GM23338 (cell line): Measurements from ENCODE around the gene POLR3A. TPM values are rescaled to one million over a fixed set of nuclear protein-coding genes. Genes with fewer than 3 reads are reported as not detected.
A peak's percentile ranks its signal among the peaks of the same experiment; 100 is the strongest.

Experiments used
- ATAC-seq: fragments of 200-7000 bp; cut with Tn5 transposase; 3 replicates; pipeline ENCODE4 v1.9.1; 2020
- DNase-seq: peaks from one replicate; pipeline ENCODE4 v3.0.0-alpha.2; 2015; ENCODE audit warnings: low spot score
- H2AFZ ChIP-seq: fragments of 200-600 bp; sonication (generic); 2 replicates; pipeline ENCODE4 v1.8.0; 2016; ENCODE audit warnings: antibody characterized with exemption, mild to moderate bottlenecking, moderate library complexity
- H3F3A ChIP-seq: fragments of 200-600 bp; sonication (generic); replicated peaks from 2 replicates; pipeline ENCODE4 v1.8.0; 2017; ENCODE audit warnings: antibody characterized with exemption, mixed run types, low read depth
- H3K27ac ChIP-seq: fragments of 200-600 bp; sonication (generic); 2 replicates; pipeline ENCODE4 v1.6.1; 2016; ENCODE audit warnings: low read depth
- H3K27me3 ChIP-seq: fragments of 200-600 bp; sonication (generic); 2 replicates; pipeline ENCODE4 v1.8.0; 2016; ENCODE audit warnings: mild to moderate bottlenecking, mixed run types, moderate library complexity; ENCODE audit not compliant: insufficient read depth
- H3K36me3 ChIP-seq: fragments of 200-600 bp; sonication (generic); 2 replicates; pipeline ENCODE4 v1.8.0; 2016; ENCODE audit warnings: mild to moderate bottlenecking; ENCODE audit not compliant: insufficient read depth
- H3K4me1 ChIP-seq: fragments of 200-600 bp; sonication (generic); 2 replicates; pipeline ENCODE4 v1.8.0; 2016; ENCODE audit warnings: mild to moderate bottlenecking, moderate library complexity; ENCODE audit not compliant: insufficient read depth
- H3K4me2 ChIP-seq: fragments of 200-600 bp; sonication (generic); 2 replicates; pipeline ENCODE4 v1.7.1; 2017; ENCODE audit warnings: mixed run types
- H3K4me3 ChIP-seq: fragments of 200-600 bp; sonication (generic); 2 replicates; pipeline ENCODE4 v1.6.1; 2016; ENCODE audit warnings: mixed run types
- H3K79me2 ChIP-seq: fragments of 200-600 bp; sonication (generic); replicated peaks from 2 replicates; pipeline ENCODE4 v1.8.0; 2017; ENCODE audit warnings: mild to moderate bottlenecking; ENCODE audit not compliant: insufficient read depth
- H3K9me2 ChIP-seq: fragments of 200-600 bp; sonication (generic); 2 replicates; pipeline ENCODE4 v1.8.0; 2017; ENCODE audit not compliant: insufficient read depth
- H4K20me1 ChIP-seq: fragments of 200-600 bp; sonication (generic); replicated peaks from 2 replicates; pipeline ENCODE4 v1.8.0; 2017; ENCODE audit warnings: mild to moderate bottlenecking; ENCODE audit not compliant: insufficient read depth
- H3K27ac Mint-ChIP-seq: 2 replicates; pipeline ENCODE4 v1.8.0; 2020; ENCODE audit warnings: inconsistent platforms, mild to moderate bottlenecking, moderate library complexity, mixed read lengths
- H3K27me3 Mint-ChIP-seq: 3 replicates; pipeline ENCODE4 v1.8.0; 2022; ENCODE audit warnings: low read depth, mild to moderate bottlenecking, moderate library complexity, mixed read lengths, inconsistent platforms; ENCODE audit not compliant: insufficient read depth, poor library complexity
- H3K36me3 Mint-ChIP-seq: 3 replicates; pipeline ENCODE4 v1.8.0; 2021; ENCODE audit warnings: low read depth, mild to moderate bottlenecking, inconsistent platforms, moderate library complexity, mixed read lengths
- H3K4me1 Mint-ChIP-seq: 3 replicates; pipeline ENCODE4 v1.8.0; 2020; ENCODE audit warnings: mild to moderate bottlenecking, inconsistent platforms, mixed read lengths
- H3K4me3 Mint-ChIP-seq: 3 replicates; pipeline ENCODE4 v1.8.0; 2021; ENCODE audit warnings: moderate library complexity, mild to moderate bottlenecking, inconsistent platforms, mixed read lengths
- H3K9me3 Mint-ChIP-seq: 3 replicates; pipeline ENCODE4 v1.8.0; 2020; ENCODE audit warnings: moderate library complexity, mild to moderate bottlenecking, inconsistent platforms, mixed read lengths
- CREB1 ChIP-seq: fragments of 250-450 bp; sonication (Bioruptor Pico); IDR thresholded peaks from 2 replicates; pipeline ENCODE4 v1.5.0; 2020; ENCODE audit warnings: low read depth, mild to moderate bottlenecking, moderate library complexity
- NANOG ChIP-seq: IDR thresholded peaks from 2 replicates; pipeline ENCODE4 v1.6.1; 2016; ENCODE audit warnings: antibody characterized with exemption, borderline replicate concordance
- STAT1 ChIP-seq: IDR thresholded peaks from one replicate; pipeline ENCODE4 v1.6.1; 2016; ENCODE audit warnings: antibody characterized with exemption; ENCODE audit not compliant: unreplicated experiment
- ZNF114 ChIP-seq: fragments of 250-450 bp; sonication (Bioruptor Pico); IDR thresholded peaks from 2 replicates; pipeline ENCODE4 v1.5.0; 2020; ENCODE audit warnings: mild to moderate bottlenecking, moderate library complexity
- ZNF331 ChIP-seq: fragments of 250-450 bp; sonication (Bioruptor Pico); IDR thresholded peaks from 2 replicates; pipeline ENCODE4 v1.5.0; 2020; ENCODE audit warnings: low read depth, mild to moderate bottlenecking, moderate library complexity
- polyA plus RNA-seq: library from polyadenylated mRNA; unstranded; fragments of >200 nt; fragmentation: Nextera tagmentation; extraction: Ambion mirVana; gene quantifications from 2 replicates; pipeline ENCODE4 v1.2.1, GENCODE V29; 2016
- total RNA-seq: library from RNA; depleted of rRNA; stranded (reverse); fragments of >200 nt; shearing (Covaris generic); gene quantifications from 2 replicates; pipeline ENCODE4 v1.2.3, GENCODE V29; 2014
- TF ChIP-seq, protein P1 (sequence below): IDR thresholded peaks from 2 replicates; pipeline ENCODE4 v1.6.1; 2016; ENCODE audit warnings: antibody characterized with exemption
- TF ChIP-seq, protein P2 (sequence below), 2 experiments: fragments of 200-600 bp in 1 of 2; sonication (generic) in 1 of 2; conservative IDR thresholded peaks; 2 replicates each; pipeline versions ENCODE4 v1.5.1 to v1.6.1; 2016 to 2017; ENCODE audit warnings: antibody characterized with exemption in 2 of 2, low read depth in 2 of 2, mild to moderate bottlenecking in 2 of 2, moderate library complexity in 1 of 2

Gene POLR3A
- total and polyA plus RNA-seq, 2 experiments from 2014 or later = 11.6 to 35.5 TPM

DNA sequence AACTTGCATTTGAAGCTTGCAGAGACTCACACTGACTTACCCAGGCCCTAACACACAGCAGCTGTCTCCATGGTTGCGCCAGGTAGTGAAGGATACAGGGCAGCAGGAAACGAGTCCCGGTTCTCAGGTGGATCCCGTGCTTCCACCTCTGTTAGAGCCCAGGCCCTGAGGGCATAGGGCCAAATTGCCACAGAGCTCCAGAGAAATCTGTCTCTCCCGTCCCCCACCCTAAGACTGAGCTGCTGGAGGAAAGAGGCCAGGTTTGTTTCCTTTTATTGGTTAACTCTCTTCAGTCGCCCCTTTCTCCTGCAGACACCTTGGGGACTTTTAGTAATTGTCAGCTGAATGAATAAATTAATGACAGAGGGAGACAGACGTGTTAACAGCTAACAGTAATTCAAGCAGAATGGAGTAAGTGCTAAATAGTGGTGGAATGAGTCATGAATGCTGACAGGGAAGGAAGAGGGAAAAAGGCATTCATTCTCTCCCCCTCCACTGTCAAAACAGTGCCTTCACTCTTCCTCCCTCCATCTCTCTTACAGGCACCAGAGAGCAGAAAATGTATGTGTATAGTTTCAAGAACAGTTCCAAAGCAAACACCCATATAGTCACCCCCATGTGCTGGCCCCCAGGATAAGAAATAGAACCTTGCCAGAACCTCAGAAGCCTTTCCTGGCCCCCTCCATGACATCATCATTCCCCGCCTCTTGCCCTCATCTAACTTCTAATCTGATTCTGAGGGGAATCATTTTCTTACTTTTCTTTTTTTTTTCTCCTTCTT, 86.0 kb downstream of the POLR3A start:
- H3K4me1 Mint-ChIP-seq = peaks cover 16% of the 10 kb centered on the region
- H3K9me2 ChIP-seq = no peaks in the 10 kb centered on the region
- H3K27ac Mint-ChIP-seq = no peak overlapping the region
- H3K4me1 ChIP-seq = peaks cover 10% of the 10 kb centered on the region
- no peaks in the 10 kb centered on the region; the same call in 1 of the 2 replicates for H3K36me3 ChIP-seq
- H3K27me3 Mint-ChIP-seq = peaks cover 13% of the 10 kb centered on the region
- no peaks in the 10 kb centered on the region for H3K9me3 Mint-ChIP-seq
- H3K27ac ChIP-seq = peak overlapping the region; percentile 24
- peak overlapping the region; percentile 89 for H2AFZ ChIP-seq
- H3K4me3 Mint-ChIP-seq = no peak overlapping the region; the same call in 2 of the 3 replicates
- no peak for TF ChIP-seq CREB1 (CRISPR knock-in tag)
- TF ChIP-seq, protein P1, sequence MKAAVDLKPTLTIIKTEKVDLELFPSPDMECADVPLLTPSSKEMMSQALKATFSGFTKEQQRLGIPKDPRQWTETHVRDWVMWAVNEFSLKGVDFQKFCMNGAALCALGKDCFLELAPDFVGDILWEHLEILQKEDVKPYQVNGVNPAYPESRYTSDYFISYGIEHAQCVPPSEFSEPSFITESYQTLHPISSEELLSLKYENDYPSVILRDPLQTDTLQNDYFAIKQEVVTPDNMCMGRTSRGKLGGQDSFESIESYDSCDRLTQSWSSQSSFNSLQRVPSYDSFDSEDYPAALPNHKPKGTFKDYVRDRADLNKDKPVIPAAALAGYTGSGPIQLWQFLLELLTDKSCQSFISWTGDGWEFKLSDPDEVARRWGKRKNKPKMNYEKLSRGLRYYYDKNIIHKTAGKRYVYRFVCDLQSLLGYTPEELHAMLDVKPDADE = no peak
- TF ChIP-seq, protein P2, sequence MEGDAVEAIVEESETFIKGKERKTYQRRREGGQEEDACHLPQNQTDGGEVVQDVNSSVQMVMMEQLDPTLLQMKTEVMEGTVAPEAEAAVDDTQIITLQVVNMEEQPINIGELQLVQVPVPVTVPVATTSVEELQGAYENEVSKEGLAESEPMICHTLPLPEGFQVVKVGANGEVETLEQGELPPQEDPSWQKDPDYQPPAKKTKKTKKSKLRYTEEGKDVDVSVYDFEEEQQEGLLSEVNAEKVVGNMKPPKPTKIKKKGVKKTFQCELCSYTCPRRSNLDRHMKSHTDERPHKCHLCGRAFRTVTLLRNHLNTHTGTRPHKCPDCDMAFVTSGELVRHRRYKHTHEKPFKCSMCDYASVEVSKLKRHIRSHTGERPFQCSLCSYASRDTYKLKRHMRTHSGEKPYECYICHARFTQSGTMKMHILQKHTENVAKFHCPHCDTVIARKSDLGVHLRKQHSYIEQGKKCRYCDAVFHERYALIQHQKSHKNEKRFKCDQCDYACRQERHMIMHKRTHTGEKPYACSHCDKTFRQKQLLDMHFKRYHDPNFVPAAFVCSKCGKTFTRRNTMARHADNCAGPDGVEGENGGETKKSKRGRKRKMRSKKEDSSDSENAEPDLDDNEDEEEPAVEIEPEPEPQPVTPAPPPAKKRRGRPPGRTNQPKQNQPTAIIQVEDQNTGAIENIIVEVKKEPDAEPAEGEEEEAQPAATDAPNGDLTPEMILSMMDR (conservative IDR thresholded peaks at IDR 0.05; ENCODE audit: low read depth in 2 of 2) = no peak
- no peak for TF ChIP-seq ZNF331
- H3K79me2 ChIP-seq = no peaks in the 10 kb centered on the region
- H3K4me3 ChIP-seq = no peak overlapping the region
- H3F3A ChIP-seq = 0 out of 2 replicates have a peak, but pooled peaks cover 4% of the 10 kb centered on the region
- no peaks in the 10 kb centered on the region for H4K20me1 ChIP-seq
- H3K36me3 Mint-ChIP-seq = no peaks in the 10 kb centered on the region
- 0 out of 2 replicates have a peak overlapping the region, but pooled peaks have one; percentile 1 for H3K4me2 ChIP-seq
- H3K27me3 ChIP-seq = no peaks in the 10 kb centered on the region
- peak; percentile 63 for DNase-seq
- ATAC-seq = peak; percentile 81

DNA sequence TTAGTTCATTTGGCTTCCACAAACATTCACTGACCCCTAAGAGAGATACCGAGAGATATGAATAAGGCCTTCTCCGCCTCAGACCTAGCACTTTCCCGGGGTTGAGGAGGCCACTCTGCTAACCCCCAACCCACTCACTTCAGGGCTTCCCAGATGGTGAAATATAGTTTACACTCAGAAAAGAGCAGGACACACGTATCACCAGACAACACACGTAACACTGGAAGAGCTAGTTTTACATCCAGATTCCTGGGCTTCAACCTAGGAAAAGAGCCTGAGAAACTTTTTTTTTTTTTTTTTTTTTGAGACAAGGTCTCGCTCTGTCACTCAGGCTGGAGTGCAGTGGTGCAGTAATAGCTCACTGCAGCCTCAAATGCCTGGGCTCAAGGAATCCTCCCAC, 87.5 kb downstream of the POLR3A start:
- Histone ChIP-seq H3K27me3 (no peaks in the 10 kb centered on the region), H3K27ac (no peak overlapping the region), H4K20me1 (no peaks in the 10 kb centered on the region), H3K4me3 (no peak overlapping the region), H3K9me2 (no peaks in the 10 kb centered on the region), H2AFZ (no peak overlapping the region), H3K36me3 (no peaks in the 10 kb centered on the region; the same call in 1 of the 2 replicates), H3K4me1 (peaks cover 10% of the 10 kb centered on the region), H3K4me2 (no peak overlapping the region), H3K79me2 (no peaks in the 10 kb centered on the region), H3F3A (0 out of 2 replicates have a peak, but pooled peaks cover 4% of the 10 kb centered on the region)
- Mint-ChIP-seq H3K36me3 (no peaks in the 10 kb centered on the region; the same call in 2 of the 3 replicates), H3K4me1 (peaks cover 22% of the 10 kb centered on the region), H3K9me3 (no peaks in the 10 kb centered on the region), H3K27me3 (peaks cover 13% of the 10 kb centered on the region), H3K27ac (no peak overlapping the region), H3K4me3 (no peak overlapping the region)
- no peak for ATAC-seq
- no peak for TF ChIP-seq ZNF331
- TF ChIP-seq ZNF114 (CRISPR knock-in tag) = no peak
- no peak for TF ChIP-seq CREB1 (CRISPR knock-in tag)
- TF ChIP-seq NANOG = no peak
- TF ChIP-seq STAT1 = no peak
- no peak for DNase-seq
